CD14-positive monocyte (primary cell): ENCODE data around the gene LYG1. TPM values are rescaled to one million over a fixed set of nuclear protein-coding genes. Genes with fewer than 3 reads are reported as not detected.

ENCODE experiments used
- DNase-seq, 3 donors: peaks; one replicate each; pipeline ENCODE4 v3.0.0-alpha.2; 2011 to 2022
- H2AFZ ChIP-seq: 2 replicates; pipeline ENCODE4 v1.6.0; 2012; ENCODE audit warnings: mild to moderate bottlenecking, low read depth, low read length, inconsistent platforms; ENCODE audit not compliant: insufficient read depth, poor library complexity, severe bottlenecking
- H3K27ac ChIP-seq, 2 donors: 1 replicate in 1 of 2; 2 replicates in 1 of 2; pipeline ENCODE4 v1.5.1; 2012 to 2013; ENCODE audit warnings: low read length in 2 of 2, control low read depth in 1 of 2, inconsistent platforms in 1 of 2, low read depth in 1 of 2, mild to moderate bottlenecking in 1 of 2
- H3K27me3 ChIP-seq, 2 donors: one replicate each; pipeline versions ENCODE4 v1.6.0 to v1.6.1; 2011 to 2013; ENCODE audit warnings: low read length in 2 of 2; ENCODE audit not compliant: control insufficient read depth in 2 of 2, insufficient read depth in 2 of 2
- H3K36me3 ChIP-seq, 2 donors: replicated peaks in 1 of 2; 1 replicate in 1 of 2; 2 replicates in 1 of 2; pipeline versions ENCODE4 v1.5.1 to v1.6.1; 2012 to 2013; ENCODE audit warnings: low read length in 2 of 2, control low read depth in 1 of 2, inconsistent platforms in 1 of 2, mild to moderate bottlenecking in 1 of 2; ENCODE audit not compliant: insufficient read depth in 2 of 2, control insufficient read depth in 1 of 2
- H3K4me1 ChIP-seq, 2 donors: 1 replicate in 1 of 2; 2 replicates in 1 of 2; pipeline versions ENCODE4 v1.5.1 to v1.6.1; 2012 to 2013; ENCODE audit warnings: low read length in 2 of 2, control low read depth in 1 of 2, inconsistent platforms in 1 of 2, mild to moderate bottlenecking in 1 of 2, moderate library complexity in 1 of 2; ENCODE audit not compliant: insufficient read depth in 2 of 2, control insufficient read depth in 1 of 2
- H3K4me2 ChIP-seq: replicated peaks from 2 replicates; pipeline ENCODE3; 2012; ENCODE audit warnings: low read length, moderate library complexity, mild to moderate bottlenecking; ENCODE audit not compliant: poor library complexity, severe bottlenecking; ENCODE audit errors: extremely low read depth
- H3K4me3 ChIP-seq, 3 experiments: fragments of 200-600 bp in 1 of 3; sonication (generic) in 1 of 3; replicated peaks in 1 of 3; 1 replicate in 2 of 3; 2 replicates in 1 of 3; pipeline ENCODE4 v1.5.1; 2011 to 2013; ENCODE audit warnings: low read length in 3 of 3, mild to moderate bottlenecking in 3 of 3, control low read depth in 2 of 3, low read depth in 2 of 3, inconsistent platforms in 1 of 3, moderate library complexity in 1 of 3
- H3K79me2 ChIP-seq: 2 replicates; pipeline ENCODE4 v1.6.0; 2012; ENCODE audit warnings: mild to moderate bottlenecking, control low read depth, inconsistent platforms, low read length, moderate library complexity; ENCODE audit not compliant: insufficient read depth
- H3K9ac ChIP-seq: 2 replicates; pipeline ENCODE4 v1.6.0; 2017; ENCODE audit warnings: low read length, mild to moderate bottlenecking; ENCODE audit not compliant: insufficient read depth, poor library complexity, severe bottlenecking
- H3K9me3 ChIP-seq, 2 donors: replicated peaks in 1 of 2; 1 replicate in 1 of 2; 2 replicates in 1 of 2; pipeline versions ENCODE4 v1.5.1 to v1.6.1; 2012 to 2013; ENCODE audit warnings: low read length in 2 of 2, control low read depth in 1 of 2; ENCODE audit not compliant: control insufficient read depth in 1 of 2, insufficient read depth in 1 of 2
- H4K20me1 ChIP-seq: 2 replicates; pipeline ENCODE4 v1.6.0; 2012; ENCODE audit warnings: mild to moderate bottlenecking, low read length, control low read depth, moderate library complexity; ENCODE audit not compliant: insufficient read depth
- H3K27ac Mint-ChIP-seq, 7 donors: one replicate each; pipeline ENCODE4 v1.8.0; 2020; ENCODE audit warnings: mild to moderate bottlenecking in 7 of 7, mixed read lengths in 7 of 7, moderate library complexity in 6 of 7, inconsistent platforms in 2 of 7
- H3K27me3 Mint-ChIP-seq, 3 donors: one replicate each; pipeline ENCODE4 v1.8.0; 2021 to 2022; ENCODE audit warnings: low read depth in 3 of 3, mild to moderate bottlenecking in 3 of 3, mixed read lengths in 3 of 3, moderate library complexity in 3 of 3, inconsistent platforms in 1 of 3
- H3K36me3 Mint-ChIP-seq, 2 donors: one replicate each; pipeline ENCODE4 v1.8.0; 2020; ENCODE audit warnings: mixed read lengths in 2 of 2, inconsistent platforms in 1 of 2, mild to moderate bottlenecking in 1 of 2
- H3K4me1 Mint-ChIP-seq: one replicate; pipeline ENCODE4 v1.8.0; 2020; ENCODE audit warnings: mild to moderate bottlenecking, mixed read lengths
- H3K4me3 Mint-ChIP-seq, 2 donors: one replicate each; pipeline ENCODE4 v1.8.0; 2020; ENCODE audit warnings: mild to moderate bottlenecking in 2 of 2, mixed read lengths in 2 of 2, moderate library complexity in 1 of 2
- H3K9me3 Mint-ChIP-seq, 7 donors: one replicate each; pipeline ENCODE4 v1.8.0; 2020 to 2022; ENCODE audit warnings: mixed read lengths in 7 of 7, mild to moderate bottlenecking in 6 of 7, moderate library complexity in 6 of 7, inconsistent platforms in 2 of 7
- CTCF ChIP-seq: fragments of 200-600 bp; IDR thresholded peaks from one replicate; pipeline ENCODE4 v1.8.0; 2022; ENCODE audit warnings: antibody characterized with exemption, mild to moderate bottlenecking
- WGBS: methylation state at CpG from one replicate; pipeline ENCODE4 v1.1.5; 2013; ENCODE audit warnings: missing lambda C conversion rate; ENCODE audit not compliant: insufficient coverage; 5-methylcytosine and 5-hydroxymethylcytosine counted together
- intact Hi-C, 2 donors: fragments of 100-400 bp; cut with micrococcal nuclease; formaldehyde crosslinking; loops; one replicate each; pipeline versions ENCODE4 v1.15.0 to v1.15.1; 2023
- polyA plus RNA-seq, 3 donors: library from polyadenylated mRNA; depleted of rRNA in 1 of 3; unstranded in 2 of 3; stranded (reverse) in 1 of 3; fragments of 300-500 nt in 2 of 3; fragments of >200 nt in 1 of 3; fragmentation: Illumina TruSeq in 2 of 3; gene quantifications; 1 replicate in 2 of 3; 2 replicates in 1 of 3; pipeline ENCODE4 v1.2.3, GENCODE V29; 2012 to 2021

LYG1 gene
- polyA plus RNA-seq, 3 donors: 0.29 to 5.6 TPM; not detected in 1

- Histone ChIP-seq H3K36me3 (no peaks in the 10 kb centered on the region), H3K27me3 (no peaks in the 10 kb centered on the region), H3K79me2 (no peaks in the 10 kb centered on the region), H3K4me1 (no peaks in the 10 kb centered on the region), H3K9ac (no peak overlapping the region), H3K4me2 (no peak overlapping the region), H4K20me1 (no peaks in the 10 kb centered on the region), H2AFZ (no peak overlapping the region), H3K4me3 (no peak overlapping the region), H3K9me3 (peaks cover 4 to 10% of the 10 kb centered on the region in 2 donors), H3K27ac (no peak overlapping the region)
- Mint-ChIP-seq H3K4me1 (peaks cover 7% of the 10 kb centered on the region), H3K27me3 (peaks cover 0 to 4% (median 0%) of the 10 kb centered on the region in 3 donors), H3K4me3 (no peak overlapping the region), H3K27ac (no peak overlapping the region), H3K9me3 (peaks cover 8 to 22% (median 13%) of the 10 kb centered on the region in 7 donors), H3K36me3 (no peaks in the 10 kb centered on the region)
- intact Hi-C loops: no loop called here
- WGBS: no CpG with 5 or more reads among the region's 2 CpGs
- DNase-seq: no peak
- no peak for TF ChIP-seq CTCF
Observed at GRCh38 chr2:99260184-99260583, 40.8 kb downstream of the LYG1 start.

GRCh38 chr2:99259465-99259864 lies 41.5 kb downstream of the LYG1 start:
- H3K27ac Mint-ChIP-seq: no peak overlapping the region
- Histone ChIP-seq H3K4me1 (no peaks in the 10 kb centered on the region), H3K36me3 (no peaks in the 10 kb centered on the region), H4K20me1 (no peaks in the 10 kb centered on the region), H2AFZ (no peak overlapping the region), H3K9me3 (peaks cover 4 to 10% of the 10 kb centered on the region in 2 donors), H3K4me3 (no peak overlapping the region), H3K9ac (no peak overlapping the region), H3K27ac (no peak overlapping the region), H3K27me3 (no peaks in the 10 kb centered on the region), H3K4me2 (no peak overlapping the region), H3K79me2 (no peaks in the 10 kb centered on the region)
- H3K9me3 Mint-ChIP-seq: peaks cover 8 to 22% (median 16%) of the 10 kb centered on the region in 7 donors
- intact Hi-C loops: no loop called here
- peaks cover 7% of the 10 kb centered on the region for H3K4me1 Mint-ChIP-seq
- no peaks in the 10 kb centered on the region for H3K36me3 Mint-ChIP-seq
- no peak for DNase-seq
- H3K4me3 Mint-ChIP-seq: no peak overlapping the region
- TF ChIP-seq CTCF: no peak
- H3K27me3 Mint-ChIP-seq: peaks cover 0 to 4% (median under 1%) of the 10 kb centered on the region in 3 donors
- 100% methylated on average over 2 of the region's 4 CpGs for WGBS
